Transverse colon (tissue), 4 donors: ENCODE data around the gene ELP5.
A peak's percentile ranks its signal among the peaks of the same experiment; 100 is the strongest.

ENCODE experiments used
- CTCF ChIP-seq, 5 experiments: fragments of 200-600 bp in 3 of 5; fragments of 450-650 bp in 2 of 5; sonication (generic) in 3 of 5; IDR thresholded peaks; 1 replicate in 2 of 5; 2 replicates in 3 of 5; pipeline ENCODE4 v1.5.1; 2016 to 2017; ENCODE audit warnings: antibody characterized with exemption in 5 of 5, inconsistent platforms in 3 of 5, mild to moderate bottlenecking in 2 of 5, moderate library complexity in 1 of 5
- POLR2AphosphoS5 ChIP-seq, 3 donors: sonication (generic); formaldehyde crosslinking; IDR thresholded peaks; one replicate each; pipeline ENCODE4 v1.6.1; 2016; ENCODE audit warnings: antibody characterized with exemption in 3 of 3

- TF ChIP-seq POLR2AphosphoS5 (IDR thresholded peaks at IDR 0.05), result peak; percentile 4 to 61 (median 21)
- TF ChIP-seq CTCF (IDR thresholded peaks at IDR 0.05), result no peak
These were observed 42.0 kb downstream of the ELP5 start for GRCh38 chr17:7293816-7294613.
